Measurements from ENCODE around the gene DEPDC7. TPM values are rescaled to one million over a fixed set of nuclear protein-coding genes. Genes with fewer than 3 reads are reported as not detected.
A peak's percentile ranks its signal among the peaks of the same experiment; 100 is the strongest.
"Not testable (repeated sequence)": the region's sequence is repeated elsewhere in the genome, so short reads cannot be mapped to it uniquely, and the experiment has no call there.

DEPDC7 gene
- total and polyA plus RNA-seq, 11 donors = 0.12 to 1.0 (median 0.32) TPM; not detected in 3

GRCh38 chr11:33040862-33041453 is 25.3 kb downstream of the DEPDC7 start:
- peak overlapping the region in 4 of 12 donors; percentile 95 to 99 (median 98) for H3K27ac ChIP-seq
- peaks cover 0 to 30% (median 8%) of the 10 kb centered on the region in 12 donors for H3K4me1 ChIP-seq
- WGBS, 4 donors = 60 to 80% (median 73%) methylated on average over 5 of the region's 5 CpGs
- TF ChIP-seq CTCF (IDR thresholded peaks at IDR 0.05) (no peak), POLR2A (IDR thresholded peaks at IDR 0.05) (no peak)
- ATAC-seq (no peak), DNase-seq (no peak)
- H3K27me3 ChIP-seq = no peaks in the 10 kb centered on the region
- peaks cover 0 to 26% (median 13%) of the 10 kb centered on the region in 9 donors for H3K36me3 ChIP-seq
- no peaks in the 10 kb centered on the region for H3K9me3 ChIP-seq
- peak overlapping the region in 9 of 12 donors; percentile 70 to 99 (median 89) for H3K4me3 ChIP-seq
- intact Hi-C loops (cut with DNase I) = no loop called here

- H3K27me3 ChIP-seq = no peaks in the 10 kb centered on the region
- no peak overlapping the region for H3K4me3 ChIP-seq
- no peak for ATAC-seq
- no peak for DNase-seq
- H3K27ac ChIP-seq = no peak overlapping the region
- H3K4me1 ChIP-seq = peaks cover 0 to 31% (median 8%) of the 10 kb centered on the region in 12 donors
- H3K36me3 ChIP-seq = peaks cover 0 to 47% (median 26%) of the 10 kb centered on the region in 9 donors
- H3K9me3 ChIP-seq = no peaks in the 10 kb centered on the region
- 80 to 89% (median 86%) methylated on average over 2 of the region's 2 CpGs for WGBS, 4 donors
- TF ChIP-seq POLR2A (IDR thresholded peaks at IDR 0.05) = no peak
- no peak for TF ChIP-seq CTCF (IDR thresholded peaks at IDR 0.05)
- intact Hi-C loops (cut with DNase I) = no loop called here
Observed at GRCh38 chr11:33043221-33043830, 27.6 kb downstream of the DEPDC7 start.

GRCh38 chr11:33044285-33044756 is 28.6 kb downstream of the DEPDC7 start:
- Histone ChIP-seq H3K27ac (no peak overlapping the region), H3K9me3 (no peaks in the 10 kb centered on the region), H3K4me3 (no peak overlapping the region), H3K4me1 (peaks cover 0 to 26% (median 7%) of the 10 kb centered on the region in 12 donors), H3K36me3 (peaks cover 0 to 53% (median 29%) of the 10 kb centered on the region in 9 donors), H3K27me3 (no peaks in the 10 kb centered on the region)
- ATAC-seq = no peak
- TF ChIP-seq CTCF (IDR thresholded peaks at IDR 0.05) = no peak
- TF ChIP-seq POLR2A (IDR thresholded peaks at IDR 0.05) = no peak
- DNase-seq = no peak
- 92 to 97% (median 96%) methylated on average over 4 of the region's 4 CpGs for WGBS, 4 donors
- intact Hi-C loops (cut with DNase I) = no loop called here

GRCh38 chr11:33045551-33046255 is 30.0 kb downstream of the DEPDC7 start:
- ATAC-seq (no peak), DNase-seq (no peak)
- Histone ChIP-seq H3K27ac (no peak overlapping the region), H3K9me3 (no peaks in the 10 kb centered on the region), H3K27me3 (no peaks in the 10 kb centered on the region), H3K4me1 (peaks cover 0 to 21% (median 5%) of the 10 kb centered on the region in 12 donors), H3K36me3 (peaks cover 0 to 53% (median 29%) of the 10 kb centered on the region in 9 donors), H3K4me3 (no peak overlapping the region)
- intact Hi-C loops (cut with DNase I) = no loop called here
- whole genome bisulfite sequencing, 4 donors = 78 to 82% (median 81%) methylated on average over 8 of the region's 8 CpGs
- TF ChIP-seq CTCF (IDR thresholded peaks at IDR 0.05) = no peak

- Histone ChIP-seq H3K36me3 (peaks cover 0 to 57% (median 30%) of the 10 kb centered on the region in 9 donors), H3K27ac (peak overlapping the region in 1 of 12 donors; percentile 42), H3K4me1 (peaks cover 0 to 15% (median 0%) of the 10 kb centered on the region in 12 donors)
- intact Hi-C loops (cut with DNase I); H3K9me3 ChIP-seq; H3K27me3 ChIP-seq; DNase-seq; H3K4me3 ChIP-seq: not testable (repeated sequence)
- ATAC-seq = peak in 3 of 4 donors; percentile 47 to 85 (median 78)
- 75 to 84% (median 80%) methylated on average over 6 of the region's 6 CpGs for WGBS, 4 donors
Observed at GRCh38 chr11:33048701-33049100, 33.0 kb downstream of the DEPDC7 start.

- WGBS, 4 donors = 94 to 96% (median 95%) methylated on average over 3 of the region's 3 CpGs
- DNase-seq; H3K9me3 ChIP-seq; H3K4me3 ChIP-seq; intact Hi-C loops (cut with DNase I); H3K27ac ChIP-seq; ATAC-seq; H3K27me3 ChIP-seq: not testable (repeated sequence)
- H3K36me3 ChIP-seq = peaks cover 0 to 57% (median 23%) of the 10 kb centered on the region in 9 donors
- H3K4me1 ChIP-seq = peaks cover 0 to 15% (median 0%) of the 10 kb centered on the region in 12 donors
Observed at GRCh38 chr11:33049565-33050408, 34.1 kb downstream of the DEPDC7 start.
